Measurements from ENCODE around the gene PPHLN1.

- TF ChIP-seq EZH2 (IDR thresholded peaks at IDR 0.05; ENCODE audit: borderline replicate concordance, low read length): no peak
- TF ChIP-seq, protein P1, sequence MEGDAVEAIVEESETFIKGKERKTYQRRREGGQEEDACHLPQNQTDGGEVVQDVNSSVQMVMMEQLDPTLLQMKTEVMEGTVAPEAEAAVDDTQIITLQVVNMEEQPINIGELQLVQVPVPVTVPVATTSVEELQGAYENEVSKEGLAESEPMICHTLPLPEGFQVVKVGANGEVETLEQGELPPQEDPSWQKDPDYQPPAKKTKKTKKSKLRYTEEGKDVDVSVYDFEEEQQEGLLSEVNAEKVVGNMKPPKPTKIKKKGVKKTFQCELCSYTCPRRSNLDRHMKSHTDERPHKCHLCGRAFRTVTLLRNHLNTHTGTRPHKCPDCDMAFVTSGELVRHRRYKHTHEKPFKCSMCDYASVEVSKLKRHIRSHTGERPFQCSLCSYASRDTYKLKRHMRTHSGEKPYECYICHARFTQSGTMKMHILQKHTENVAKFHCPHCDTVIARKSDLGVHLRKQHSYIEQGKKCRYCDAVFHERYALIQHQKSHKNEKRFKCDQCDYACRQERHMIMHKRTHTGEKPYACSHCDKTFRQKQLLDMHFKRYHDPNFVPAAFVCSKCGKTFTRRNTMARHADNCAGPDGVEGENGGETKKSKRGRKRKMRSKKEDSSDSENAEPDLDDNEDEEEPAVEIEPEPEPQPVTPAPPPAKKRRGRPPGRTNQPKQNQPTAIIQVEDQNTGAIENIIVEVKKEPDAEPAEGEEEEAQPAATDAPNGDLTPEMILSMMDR (conservative IDR thresholded peaks at IDR 0.05 in 1 of 2, IDR thresholded peaks at IDR 0.05 in 1 of 2; ENCODE audit: extremely low read depth in 1 of 2, insufficient read depth in 1 of 2, low read depth in 1 of 2, low read length in 2 of 2): no peak
Measured at GRCh38 chr12:42473561-42473960, 147.6 kb downstream of the PPHLN1 start.
